BE2C (cell line): Measurements from ENCODE around the gene ZMPSTE24.

Experiments
- DNase-seq: peaks from one replicate; pipeline ENCODE4 v3.0.0-alpha.2; 2020
- H3K27me3 ChIP-seq: fragments of 250-450 bp; sonication (Bioruptor Pico); 2 replicates; pipeline ENCODE4 v1.5.1; 2020; ENCODE audit warnings: mild to moderate bottlenecking
- H3K36me3 ChIP-seq: fragments of 250-450 bp; sonication (Bioruptor Pico); 2 replicates; pipeline ENCODE4 v1.5.1; 2020; ENCODE audit warnings: mild to moderate bottlenecking
- H3K4me1 ChIP-seq: fragments of 250-450 bp; sonication (Bioruptor Pico); 2 replicates; pipeline ENCODE4 v1.5.1; 2020
- H3K4me3 ChIP-seq: 2 replicates; pipeline ENCODE4 v1.5.1; 2011; ENCODE audit warnings: low read depth, low read length
- H3K9me3 ChIP-seq: fragments of 250-450 bp; sonication (Bioruptor Pico); 2 replicates; pipeline ENCODE4 v1.5.1; 2020
- CTCF ChIP-seq: IDR thresholded peaks from 2 replicates; pipeline ENCODE4 v1.5.1; 2012; ENCODE audit warnings: mild to moderate bottlenecking, low read depth, low read length

The ZMPSTE24 gene

DNA sequence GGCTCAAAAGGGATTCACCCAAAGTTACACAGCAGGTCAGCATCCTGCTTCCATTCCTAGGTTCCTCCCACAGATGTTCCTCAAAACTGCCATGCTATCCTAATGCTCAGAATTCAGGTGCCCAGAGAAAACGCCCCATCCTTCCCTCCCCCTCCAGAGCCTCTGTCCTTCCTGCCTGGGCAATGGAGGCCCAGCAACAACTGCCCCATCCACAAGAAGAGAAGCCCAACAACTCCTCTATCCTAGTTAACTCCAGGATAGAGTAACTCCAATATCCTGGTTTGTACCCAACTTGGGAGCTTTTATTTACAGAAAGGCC, 42.2 kb downstream of the ZMPSTE24 start:
- H3K4me3 ChIP-seq: no peak overlapping the region
- no peak for TF ChIP-seq CTCF

DNA sequence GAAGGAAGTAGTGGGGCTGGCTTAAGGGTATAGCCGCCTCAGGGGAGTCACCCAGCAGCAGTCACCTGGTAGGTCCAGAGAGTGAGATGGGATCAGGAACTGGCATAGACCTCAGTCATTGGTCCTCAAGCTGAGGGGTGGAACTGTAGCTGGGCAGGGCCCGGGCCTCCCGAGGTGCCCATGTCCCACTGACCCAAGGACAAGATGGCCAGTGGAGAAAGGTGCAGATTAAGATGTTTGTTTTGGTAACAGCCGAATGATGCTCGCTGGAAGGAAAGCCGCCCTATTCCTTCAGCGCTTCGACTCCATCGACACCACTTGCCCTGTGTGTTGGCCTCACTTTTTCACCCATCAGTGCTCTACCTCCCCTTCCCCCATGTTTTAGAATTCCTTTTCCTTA, 42.6 kb downstream of the ZMPSTE24 start:
- H3K4me3 ChIP-seq: no peak overlapping the region
- no peak for TF ChIP-seq CTCF
- no peaks in the 10 kb centered on the region for H3K9me3 ChIP-seq
- H3K27me3 ChIP-seq: no peaks in the 10 kb centered on the region
- H3K36me3 ChIP-seq: no peaks in the 10 kb centered on the region
- H3K4me1 ChIP-seq: no peaks in the 10 kb centered on the region
- DNase-seq: no peak

More for the DNA sequence above, 42.2 kb downstream of the ZMPSTE24 start:
- Histone ChIP-seq H3K36me3 (no peaks in the 10 kb centered on the region), H3K4me1 (no peaks in the 10 kb centered on the region), H3K27me3 (no peaks in the 10 kb centered on the region), H3K9me3 (no peaks in the 10 kb centered on the region)
- no peak for DNase-seq

- Histone ChIP-seq H3K36me3 (no peaks in the 10 kb centered on the region), H3K4me3 (no peak overlapping the region), H3K27me3 (no peaks in the 10 kb centered on the region), H3K4me1 (no peaks in the 10 kb centered on the region), H3K9me3 (no peaks in the 10 kb centered on the region)
- TF ChIP-seq CTCF: no peak
- no peak for DNase-seq
Measured at GRCh38 chr1:40301066-40301465, 43.0 kb downstream of the ZMPSTE24 start.

GRCh38 chr1:40301541-40302299, 43.7 kb downstream of the ZMPSTE24 start:
- no peak for DNase-seq
- no peak for TF ChIP-seq CTCF
- H3K36me3 ChIP-seq: no peaks in the 10 kb centered on the region
- no peaks in the 10 kb centered on the region for H3K4me1 ChIP-seq
- no peak overlapping the region for H3K4me3 ChIP-seq
- no peaks in the 10 kb centered on the region for H3K9me3 ChIP-seq
- H3K27me3 ChIP-seq: no peaks in the 10 kb centered on the region

DNA sequence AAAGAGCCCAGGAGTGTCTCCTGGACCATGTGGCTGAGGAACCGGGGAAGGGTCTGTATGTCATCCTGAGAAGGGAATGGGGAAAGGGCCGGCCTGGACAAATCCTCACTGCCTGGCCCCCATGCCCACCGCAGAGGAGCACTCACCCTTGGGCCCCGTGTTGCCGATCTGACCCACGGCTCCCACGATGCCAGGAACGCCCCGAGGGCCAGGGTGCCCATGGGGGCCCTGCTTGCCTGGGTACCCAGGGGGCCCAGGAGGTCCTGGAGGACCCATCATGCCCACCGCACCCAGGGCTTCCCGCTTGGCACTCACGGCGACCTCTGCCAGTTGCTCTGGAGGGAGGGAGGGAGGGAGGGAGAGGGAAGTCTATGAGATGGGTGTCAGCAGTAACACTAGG, 44.4 kb downstream of the ZMPSTE24 start:
- H3K36me3 ChIP-seq: no peaks in the 10 kb centered on the region
- no peak overlapping the region for H3K4me3 ChIP-seq
- H3K9me3 ChIP-seq: no peaks in the 10 kb centered on the region
- no peak for DNase-seq
- no peaks in the 10 kb centered on the region for H3K27me3 ChIP-seq
- no peaks in the 10 kb centered on the region for H3K4me1 ChIP-seq
- no peak for TF ChIP-seq CTCF

DNA sequence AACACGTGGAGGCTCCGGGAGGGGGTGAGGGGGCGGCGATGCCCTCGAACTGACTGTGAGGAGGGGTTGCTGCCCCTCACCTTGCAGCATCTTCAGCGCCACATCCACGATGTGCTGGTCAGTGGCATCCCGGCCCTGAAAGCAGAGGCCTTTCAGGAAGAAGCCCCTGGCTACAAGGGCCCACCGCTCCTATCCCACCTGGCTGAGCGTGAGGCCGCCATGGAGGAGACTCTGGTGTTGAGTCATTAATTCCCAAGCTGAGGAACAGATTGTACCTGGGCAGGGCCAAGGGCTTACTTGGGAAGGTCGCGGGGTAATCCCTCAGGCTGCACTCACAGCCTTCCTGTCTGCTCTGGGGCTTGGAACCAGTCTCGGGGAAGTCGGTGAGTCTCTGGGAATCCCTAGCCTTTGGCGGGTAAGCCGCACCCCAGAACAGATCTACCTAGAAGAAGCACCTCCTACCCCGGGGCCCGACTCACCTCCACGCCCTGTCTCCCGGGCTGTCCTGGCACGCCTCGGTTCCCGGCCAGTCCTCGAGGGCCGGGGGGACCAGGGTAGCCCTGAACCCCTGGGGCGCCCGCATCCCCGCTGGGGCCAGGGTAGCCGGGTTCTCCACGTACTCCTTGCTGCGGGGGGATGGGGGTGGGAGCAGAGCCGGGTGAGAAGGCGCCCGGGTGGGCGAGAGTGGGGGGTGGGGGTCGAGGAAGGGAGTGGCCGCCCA, 45.2 kb downstream of the ZMPSTE24 start:
- DNase-seq: no peak
- H3K4me1 ChIP-seq: no peaks in the 10 kb centered on the region
- no peak overlapping the region for H3K4me3 ChIP-seq
- no peaks in the 10 kb centered on the region for H3K9me3 ChIP-seq
- no peaks in the 10 kb centered on the region for H3K27me3 ChIP-seq
- no peak for TF ChIP-seq CTCF
- no peaks in the 10 kb centered on the region for H3K36me3 ChIP-seq
